MG63 (cell line): ENCODE measurements around the gene FOXL1. TPM values are rescaled to one million over a fixed set of nuclear protein-coding genes. Genes with fewer than 3 reads are reported as not detected.
A peak's percentile ranks its signal among the peaks of the same experiment; 100 is the strongest.

ENCODE experiments used
- DNase-seq: peaks from one replicate; pipeline ENCODE4 v3.0.0-alpha.2; 2020
- H3K27me3 ChIP-seq: fragments of 250-450 bp; sonication (Bioruptor Pico); 2 replicates; pipeline ENCODE4 v1.5.1; 2020; ENCODE audit warnings: mild to moderate bottlenecking, moderate library complexity
- H3K36me3 ChIP-seq: fragments of 250-450 bp; sonication (Bioruptor Pico); 2 replicates; pipeline ENCODE4 v1.5.1; 2020; ENCODE audit warnings: mild to moderate bottlenecking, moderate library complexity
- H3K4me3 ChIP-seq: fragments of 250-450 bp; sonication (Bioruptor Pico); 2 replicates; pipeline ENCODE4 v1.5.1; 2020; ENCODE audit warnings: mild to moderate bottlenecking, moderate library complexity
- H3K9me3 ChIP-seq: fragments of 250-450 bp; sonication (Bioruptor Pico); 2 replicates; pipeline ENCODE4 v1.5.1; 2020; ENCODE audit warnings: mild to moderate bottlenecking, moderate library complexity
- total RNA-seq: library from RNA; depleted of rRNA; stranded (reverse); fragments of >200 nt; shearing (Covaris generic); gene quantifications from 2 replicates; pipeline ENCODE4 v1.2.3, GENCODE V29; 2014; ENCODE audit warnings: low replicate concordance

The FOXL1 gene
- total RNA-seq, 1 experiment from 2014 or later: not detected

- Histone ChIP-seq H3K36me3 (peaks cover 43% of the 10 kb centered on the region), H3K9me3 (no peaks in the 10 kb centered on the region), H3K4me3 (no peak overlapping the region), H3K27me3 (no peaks in the 10 kb centered on the region)
- DNase-seq: no peak
Measured at GRCh38 chr16:86572041-86572521, 6.3 kb upstream of the FOXL1 start.

DNA sequence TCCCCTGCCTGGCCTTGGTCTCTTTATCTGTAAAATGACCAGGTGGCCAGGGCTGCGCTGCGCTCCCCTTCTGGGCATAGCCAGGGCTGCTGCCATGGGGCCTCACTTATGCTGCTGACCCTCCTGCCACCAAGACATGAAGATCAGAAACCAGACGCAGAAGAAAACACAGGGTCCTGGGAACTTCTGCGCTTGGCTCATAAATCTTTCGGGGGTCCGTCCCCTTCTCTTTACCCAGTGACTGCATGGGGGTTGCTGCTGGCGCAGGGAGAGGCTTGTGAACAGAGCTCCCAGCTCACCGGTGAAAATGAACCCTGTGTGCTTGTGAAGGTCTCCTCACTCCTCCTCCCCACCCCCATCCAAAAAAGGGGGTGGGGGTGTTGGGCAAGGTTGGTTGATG lies 5.7 kb upstream of the FOXL1 start:
- Histone ChIP-seq H3K4me3 (no peak overlapping the region), H3K36me3 (peaks cover 43% of the 10 kb centered on the region)
- DNase-seq: no peak

DNA sequence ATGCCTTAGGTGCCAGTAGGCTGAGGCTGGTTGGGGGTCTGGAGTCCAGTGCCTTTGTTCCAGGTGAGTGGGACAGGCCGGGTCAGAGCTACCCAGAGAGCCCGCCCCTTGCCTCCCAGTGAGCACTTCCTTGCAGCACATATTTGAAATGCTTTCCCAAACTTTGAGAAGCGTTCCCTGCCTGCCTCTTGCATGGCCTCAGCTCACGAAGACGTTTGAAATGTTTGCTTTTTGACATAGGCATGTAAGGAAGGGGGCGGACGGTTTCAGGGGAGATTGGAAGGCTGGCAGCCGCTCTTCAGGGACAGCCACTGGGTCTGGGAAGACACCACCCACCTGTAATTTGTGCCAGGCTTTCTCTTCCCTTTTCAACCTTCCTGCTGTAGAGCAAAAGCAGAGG lies 5.1 kb upstream of the FOXL1 start:
- Histone ChIP-seq H3K9me3 (no peaks in the 10 kb centered on the region), H3K27me3 (no peaks in the 10 kb centered on the region), H3K4me3 (no peak overlapping the region), H3K36me3 (peaks cover 43% of the 10 kb centered on the region)
- no peak for DNase-seq

More for the DNA sequence above, 5.7 kb upstream of the FOXL1 start:
- Histone ChIP-seq H3K27me3 (no peaks in the 10 kb centered on the region), H3K9me3 (no peaks in the 10 kb centered on the region)

DNA sequence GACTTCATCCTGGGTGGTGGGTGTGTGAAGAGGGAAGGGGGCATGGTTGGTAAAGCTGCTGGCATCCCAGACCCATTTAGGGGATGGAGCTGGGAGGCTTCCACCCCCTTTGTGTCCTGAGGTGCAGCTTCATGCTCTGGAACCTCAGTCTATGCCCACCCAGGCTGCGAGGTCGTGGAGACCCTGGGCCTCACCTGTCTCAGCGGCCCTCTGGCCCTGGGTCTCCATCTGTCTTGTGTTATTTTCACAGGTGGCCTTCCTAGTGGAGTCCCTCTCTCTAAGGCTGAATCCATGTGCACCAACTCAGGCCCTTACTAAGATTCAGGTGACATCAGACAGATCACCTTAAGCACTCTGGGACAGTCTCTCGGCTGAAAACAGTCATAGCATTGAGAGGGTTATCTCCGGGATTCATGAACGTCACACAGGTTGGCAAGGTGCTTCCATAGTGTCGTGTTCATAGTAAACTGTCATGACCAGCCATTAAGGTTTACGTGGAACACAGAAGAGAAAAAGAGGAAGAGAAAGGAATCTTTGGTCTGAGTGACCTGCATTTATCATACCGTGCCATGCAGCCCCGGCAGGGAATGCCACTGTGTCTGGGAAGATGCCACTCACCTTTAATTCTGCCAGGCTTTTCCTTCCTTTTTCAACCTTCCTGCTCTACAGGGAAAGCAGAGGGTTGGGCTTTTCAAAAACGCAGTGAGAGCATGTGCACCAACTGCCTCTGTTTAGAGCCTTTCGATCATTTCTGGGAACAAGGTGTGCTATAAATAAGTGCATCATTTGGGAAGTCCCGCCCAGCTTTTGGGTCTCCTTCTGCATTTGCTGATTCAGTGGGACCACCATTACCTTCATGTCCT lies 4.5 kb upstream of the FOXL1 start:
- no peak for DNase-seq
- Histone ChIP-seq H3K27me3 (no peaks in the 10 kb centered on the region), H3K9me3 (no peaks in the 10 kb centered on the region), H3K36me3 (peaks cover 43% of the 10 kb centered on the region), H3K4me3 (no peak overlapping the region)

DNA sequence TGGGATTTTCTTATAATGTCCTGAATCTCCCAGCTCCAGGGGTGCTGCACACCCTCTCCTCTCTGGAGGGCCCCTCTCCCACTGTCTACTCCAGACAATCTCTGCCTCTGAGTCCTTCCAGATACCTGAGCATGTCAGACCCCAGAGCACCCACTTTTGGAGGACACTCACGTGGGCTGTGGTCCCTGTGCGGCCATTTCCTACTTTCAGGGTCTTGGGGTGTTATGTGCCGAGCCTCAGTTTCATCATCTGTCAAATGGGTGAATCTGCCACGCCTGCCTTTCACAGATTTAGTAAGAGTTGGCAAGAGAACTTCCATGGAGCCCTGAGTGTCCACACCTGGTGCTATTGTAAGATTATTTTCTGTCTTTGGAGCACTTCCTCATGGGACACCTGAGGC lies 3.7 kb upstream of the FOXL1 start:
- Histone ChIP-seq H3K36me3 (peaks cover 43% of the 10 kb centered on the region), H3K4me3 (no peak overlapping the region), H3K27me3 (no peaks in the 10 kb centered on the region), H3K9me3 (no peaks in the 10 kb centered on the region)
- no peak for DNase-seq

- Histone ChIP-seq H3K27me3 (no peaks in the 10 kb centered on the region), H3K9me3 (no peaks in the 10 kb centered on the region), H3K4me3 (peak overlapping the region; percentile 34), H3K36me3 (peaks cover 40% of the 10 kb centered on the region)
- DNase-seq: no peak
Measured at GRCh38 chr16:86575095-86575685, 3.2 kb upstream of the FOXL1 start.

GRCh38 chr16:86575754-86576557 lies 2.4 kb upstream of the FOXL1 start:
- peak overlapping the region; percentile 34 for H3K4me3 ChIP-seq

DNA sequence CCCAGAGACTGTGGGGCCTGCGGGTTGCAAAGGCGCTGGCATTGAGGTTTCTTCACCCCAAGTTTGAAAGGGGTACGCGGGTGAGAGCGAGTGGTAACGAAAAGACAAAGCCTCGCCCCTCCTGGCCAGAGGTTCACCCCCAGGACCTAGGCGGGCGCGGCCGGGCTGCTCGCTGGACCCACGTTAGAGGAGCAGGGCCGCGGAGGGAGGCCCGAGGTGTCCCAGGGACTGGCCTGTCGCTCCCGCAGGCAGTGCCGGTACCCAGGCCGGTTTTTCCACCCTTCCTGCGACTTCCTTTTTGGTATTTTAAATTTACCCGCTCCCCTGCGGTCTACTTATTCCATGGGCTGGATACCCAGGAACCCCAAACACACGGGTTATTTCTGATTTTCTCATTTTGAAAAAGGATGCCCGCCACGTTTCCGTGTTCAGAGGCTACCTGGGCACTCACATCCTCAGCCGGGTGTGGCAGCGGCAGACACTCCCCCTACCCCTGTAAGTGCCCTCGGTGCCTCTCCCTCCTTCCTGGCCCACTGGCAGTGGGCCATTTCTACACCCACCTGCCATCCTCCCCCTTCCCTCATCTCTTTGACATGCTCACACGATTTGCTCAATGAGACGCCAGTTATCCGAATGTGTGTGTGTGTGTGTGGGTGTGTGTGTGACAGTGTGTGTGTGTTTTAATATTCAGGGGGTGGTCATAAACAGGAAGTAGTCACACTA lies 1.6 kb upstream of the FOXL1 start:
- Histone ChIP-seq H3K4me3 (no peak overlapping the region), H3K27me3 (no peaks in the 10 kb centered on the region), H3K36me3 (peaks cover 25% of the 10 kb centered on the region), H3K9me3 (no peaks in the 10 kb centered on the region)
- no peak for DNase-seq

More at GRCh38 chr16:86575754-86576557, 2.4 kb upstream of the FOXL1 start:
- no peaks in the 10 kb centered on the region for H3K9me3 ChIP-seq
- peak; percentile 95 for DNase-seq
- peaks cover 33% of the 10 kb centered on the region for H3K36me3 ChIP-seq
- H3K27me3 ChIP-seq: no peaks in the 10 kb centered on the region

- Histone ChIP-seq H3K4me3 (no peak overlapping the region), H3K36me3 (peaks cover 22% of the 10 kb centered on the region)
- DNase-seq: no peak
Measured at GRCh38 chr16:86577314-86577971, 906 bp upstream of the FOXL1 start.

GRCh38 chr16:86578611-86579267 lies 390 bp downstream of the FOXL1 start:
- Histone ChIP-seq H3K4me3 (no peak overlapping the region), H3K36me3 (peaks cover 17% of the 10 kb centered on the region), H3K27me3 (no peaks in the 10 kb centered on the region), H3K9me3 (no peaks in the 10 kb centered on the region)
- no peak for DNase-seq

More at GRCh38 chr16:86577314-86577971, 906 bp upstream of the FOXL1 start:
- Histone ChIP-seq H3K9me3 (no peaks in the 10 kb centered on the region), H3K27me3 (no peaks in the 10 kb centered on the region)

- DNase-seq: no peak
- no peaks in the 10 kb centered on the region for H3K27me3 ChIP-seq
- H3K4me3 ChIP-seq: no peak overlapping the region
- peaks cover 10% of the 10 kb centered on the region for H3K36me3 ChIP-seq
- H3K9me3 ChIP-seq: no peaks in the 10 kb centered on the region
Measured at GRCh38 chr16:86579268-86580062, 1.1 kb downstream of the FOXL1 start.

DNA sequence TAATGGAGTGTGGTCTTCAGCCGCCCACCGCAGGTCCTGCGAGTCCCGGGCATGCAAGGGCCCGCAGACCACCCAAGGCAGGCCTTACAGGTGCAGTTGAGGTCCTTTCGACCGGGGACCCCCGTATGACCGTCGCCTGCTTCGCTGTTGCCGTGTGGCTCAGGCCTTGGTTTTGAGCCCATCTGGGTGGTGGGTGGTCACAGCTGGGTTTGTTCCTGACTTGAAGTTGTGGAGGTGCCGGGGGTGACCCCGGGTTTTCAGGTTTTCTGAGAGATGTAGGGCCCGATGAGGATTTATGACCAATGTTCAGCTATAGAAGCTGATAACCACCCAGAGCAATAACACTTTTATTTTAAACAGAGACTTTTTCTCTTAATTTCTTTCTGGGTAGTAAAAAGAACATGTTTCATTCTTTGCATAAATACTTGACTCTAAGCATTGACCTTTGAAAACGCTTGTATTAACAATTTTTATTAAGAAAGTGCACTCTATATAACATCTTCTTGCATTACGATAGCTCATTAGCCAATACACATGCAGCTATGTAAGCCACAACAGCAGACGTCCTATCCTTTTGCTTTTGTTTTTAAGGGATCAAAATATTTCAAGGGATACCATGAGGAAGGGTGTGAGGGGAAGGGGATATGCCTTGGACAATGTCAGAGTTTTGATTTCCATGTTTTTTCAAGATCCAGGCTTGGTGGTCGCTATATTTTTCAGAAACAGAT lies 1.9 kb downstream of the FOXL1 start:
- Histone ChIP-seq H3K9me3 (no peaks in the 10 kb centered on the region), H3K36me3 (peaks cover 2% of the 10 kb centered on the region; the same call in 1 of the 2 replicates), H3K4me3 (no peak overlapping the region), H3K27me3 (no peaks in the 10 kb centered on the region)
- DNase-seq: no peak

DNA sequence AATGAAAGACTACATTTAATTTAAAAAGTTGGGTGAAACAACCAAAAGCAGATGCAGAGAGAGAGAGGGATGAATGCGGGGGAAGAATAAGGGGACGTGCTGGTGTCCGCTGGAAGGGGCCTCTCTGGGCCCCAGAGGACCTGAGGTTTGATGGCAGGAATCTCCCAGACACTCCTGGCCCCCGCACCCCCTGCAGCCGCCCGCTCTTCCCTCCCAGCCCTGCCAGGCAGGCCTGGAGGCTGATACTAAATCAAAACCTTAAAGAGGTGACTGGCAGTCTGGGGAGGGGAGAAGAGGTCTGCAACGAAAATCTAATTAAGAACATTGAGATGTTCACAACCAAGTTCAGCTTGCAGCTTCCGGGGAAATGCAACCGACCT lies 2.4 kb downstream of the FOXL1 start:
- H3K36me3 ChIP-seq: no peaks in the 10 kb centered on the region
- H3K4me3 ChIP-seq: no peak overlapping the region
- H3K27me3 ChIP-seq: no peaks in the 10 kb centered on the region
- no peak for DNase-seq
- H3K9me3 ChIP-seq: no peaks in the 10 kb centered on the region

- Histone ChIP-seq H3K36me3 (no peaks in the 10 kb centered on the region), H3K27me3 (no peaks in the 10 kb centered on the region), H3K9me3 (no peaks in the 10 kb centered on the region), H3K4me3 (no peak overlapping the region)
- DNase-seq: no peak
Measured at GRCh38 chr16:86581458-86581857, 3.1 kb downstream of the FOXL1 start.
